Activated T-helper 1 cell treated with Interleukin-2 at 50 U/mL for 16 hours (primary cell): ENCODE results near the gene PTK6.

Experiments used
- DNase-seq: peaks from one replicate; pipeline ENCODE4 v3.0.0-alpha.2; 2020; ENCODE audit warnings: low read depth

PTK6 gene

DNA sequence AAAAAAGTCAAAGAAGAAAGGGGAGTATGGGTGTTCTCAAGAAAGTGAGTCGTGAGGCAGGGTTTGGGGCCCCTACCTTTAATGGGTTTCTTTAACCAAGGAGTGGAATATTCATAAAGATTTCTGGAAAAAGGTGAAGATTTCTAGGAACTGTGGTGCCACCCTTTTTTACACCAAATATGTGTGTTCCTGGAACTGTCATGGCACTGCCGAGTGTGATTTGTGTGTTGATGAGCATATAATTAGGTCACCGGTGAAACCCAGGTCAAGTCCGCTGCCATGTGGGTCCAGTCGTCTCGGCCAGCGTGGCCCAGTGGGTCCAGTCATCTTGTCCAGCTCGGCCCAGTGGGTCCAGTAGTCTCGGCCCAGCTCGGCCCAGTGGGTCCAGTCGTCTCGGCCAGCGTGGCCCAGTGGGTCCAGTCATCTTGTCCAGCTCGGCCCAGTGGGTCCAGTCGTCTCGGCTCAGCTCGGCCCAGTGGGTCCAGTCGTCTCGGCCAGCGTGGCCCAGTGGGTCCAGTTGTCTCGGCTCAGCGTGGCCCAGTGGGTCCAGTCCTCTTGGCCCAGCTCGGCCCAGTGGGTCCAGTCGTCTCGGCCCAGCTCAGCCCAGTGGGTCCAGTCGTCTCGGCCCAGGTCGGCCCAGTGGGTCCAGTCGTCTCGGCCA lies 30.0 kb downstream of the PTK6 start:
- DNase-seq, result no peak

DNA sequence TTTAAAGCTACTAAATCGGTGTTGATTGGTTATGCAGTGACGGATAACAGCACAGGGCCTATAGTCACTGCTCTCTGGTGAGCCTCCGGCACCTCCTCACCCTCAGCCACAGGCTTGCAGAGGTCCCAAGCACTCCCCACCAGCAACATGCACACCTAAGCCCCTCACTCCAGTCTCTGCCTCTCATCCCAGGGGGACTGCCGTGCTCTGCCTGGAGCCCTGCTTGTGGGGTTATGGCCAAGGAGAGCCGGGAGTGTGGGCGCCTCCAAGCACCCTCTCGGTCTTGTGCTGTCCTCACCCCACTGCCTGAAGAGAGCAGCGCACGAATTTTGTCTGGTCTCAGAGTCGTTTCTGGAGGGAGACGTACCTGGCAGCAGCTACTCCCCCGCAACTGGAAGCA lies 31.5 kb downstream of the PTK6 start:
- no peak for DNase-seq

DNA sequence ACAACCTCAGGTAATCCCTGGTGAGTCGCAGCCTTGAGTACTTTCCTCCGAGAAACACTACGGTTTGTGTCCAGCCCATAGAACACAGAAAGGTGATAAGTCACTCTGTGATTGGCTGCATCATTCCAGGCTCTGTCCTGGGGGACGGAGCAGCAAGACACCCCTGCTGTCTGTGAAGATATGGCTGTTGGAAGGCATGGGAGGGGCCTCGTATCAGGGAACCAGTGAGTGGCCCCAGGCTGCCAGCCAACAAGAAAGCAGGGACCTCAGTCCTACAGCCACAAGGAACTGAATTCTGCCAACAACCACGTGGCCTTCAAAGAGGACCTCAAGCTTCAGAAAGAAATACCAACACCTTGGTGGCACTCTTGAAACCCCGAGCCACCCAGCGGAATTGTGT lies 31.9 kb downstream of the PTK6 start:
- DNase-seq, result no peak

DNA sequence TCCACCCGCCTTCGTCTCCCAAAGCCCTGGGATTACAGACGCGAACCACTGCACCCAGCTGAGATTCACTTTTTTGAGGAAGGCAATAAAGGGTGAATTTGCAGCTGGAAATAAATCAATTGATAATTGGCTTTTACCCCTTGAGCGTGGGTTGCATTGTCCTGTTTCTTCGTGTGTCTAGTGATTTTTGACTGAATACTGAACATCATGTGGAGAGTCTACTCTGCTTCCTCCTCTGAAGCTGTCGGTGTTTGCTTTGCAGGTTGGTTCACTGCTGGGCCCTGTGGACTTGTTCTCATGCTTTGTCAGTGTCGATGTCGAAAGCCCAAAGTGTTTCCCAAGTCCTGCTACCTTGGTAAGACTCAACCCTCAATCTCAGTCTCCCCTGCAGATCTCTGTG lies 32.5 kb downstream of the PTK6 start:
- no peak for DNase-seq

DNA sequence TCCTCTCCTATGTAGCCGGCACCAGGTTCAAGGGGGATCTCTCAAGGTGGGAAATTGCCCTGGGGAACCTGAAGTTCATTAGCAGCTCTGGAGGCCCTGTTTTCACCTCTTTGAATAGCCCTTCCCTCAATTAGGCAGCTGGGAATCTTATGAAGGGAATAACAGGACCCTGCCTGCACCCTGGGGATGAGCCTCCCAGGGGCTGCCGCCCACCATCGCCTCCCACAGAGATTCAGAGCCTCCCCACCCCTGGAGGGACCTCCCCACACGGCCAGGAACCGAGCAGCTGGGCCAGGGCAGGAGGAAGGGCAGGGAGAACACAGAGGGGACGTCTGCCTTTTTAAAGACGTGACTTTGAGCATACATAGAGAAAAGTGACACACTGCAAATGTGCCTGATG lies 33.7 kb downstream of the PTK6 start:
- DNase-seq, result no peak

DNA sequence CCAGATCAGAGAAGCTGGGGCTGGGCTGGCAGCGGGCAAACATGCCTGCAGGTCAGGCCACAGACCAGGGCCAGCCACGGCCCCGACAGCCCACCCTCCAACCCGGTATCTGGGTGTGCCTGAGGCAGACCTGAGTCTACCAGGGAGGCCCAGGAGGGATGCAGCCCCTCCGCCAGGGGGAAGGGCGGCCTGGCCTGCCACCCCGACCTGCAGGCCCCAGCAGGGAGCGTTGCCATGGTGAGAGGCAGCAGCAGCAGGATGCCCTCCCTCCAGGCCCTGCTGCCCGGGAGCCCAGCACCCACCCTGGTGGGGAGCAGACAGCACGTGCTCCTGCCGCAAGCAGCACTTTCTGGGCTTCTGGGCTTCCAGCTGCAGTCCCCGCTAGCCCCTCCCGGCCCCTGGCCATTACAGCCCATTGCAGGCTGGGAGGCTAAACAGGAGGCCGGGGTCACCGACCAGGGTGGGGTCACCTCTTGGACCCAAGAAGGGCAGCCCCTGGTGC lies 34.5 kb downstream of the PTK6 start:
- DNase-seq, result no peak

DNA sequence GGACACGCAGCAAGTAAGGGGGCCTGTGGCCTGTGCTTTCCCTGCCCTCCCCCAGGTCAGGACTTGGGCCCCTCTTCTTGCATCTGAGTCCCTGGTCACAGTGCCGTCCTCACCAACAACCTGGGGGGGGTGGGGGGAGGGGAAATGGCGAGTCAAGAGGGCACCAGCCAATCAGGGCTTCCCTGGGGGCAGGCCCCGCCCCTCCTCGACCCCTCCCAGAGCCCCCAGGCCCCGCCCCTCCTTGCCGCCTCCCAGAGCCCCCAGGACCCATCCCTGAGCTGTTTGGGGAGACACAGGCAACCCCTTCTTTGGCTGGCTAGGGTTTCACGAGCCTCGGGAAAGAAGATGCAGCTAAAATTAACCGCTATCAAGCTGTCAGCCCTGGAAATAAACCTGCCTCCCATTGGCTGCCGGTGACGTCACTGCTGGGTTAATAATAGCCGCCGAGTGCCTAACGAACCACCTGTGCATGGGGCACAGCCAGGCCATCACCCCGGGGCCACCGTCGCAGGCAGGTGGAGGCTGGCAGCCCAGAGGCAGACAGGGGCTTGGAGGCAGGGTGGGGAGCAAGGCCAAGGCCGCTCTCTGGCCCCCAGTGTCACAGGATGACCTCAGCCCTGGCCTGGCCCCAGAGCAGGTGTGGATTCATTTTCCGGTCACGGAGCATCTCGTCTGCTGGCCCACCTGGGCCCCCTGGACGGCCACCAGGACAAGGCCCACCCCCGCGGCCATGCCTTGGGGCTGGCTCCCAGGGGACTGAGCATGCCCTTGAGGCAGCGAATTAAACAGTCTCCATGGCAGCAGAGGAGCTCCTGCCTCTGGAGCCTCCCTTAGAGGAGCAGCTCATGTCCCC lies 35.1 kb downstream of the PTK6 start:
- no peak for DNase-seq

DNA sequence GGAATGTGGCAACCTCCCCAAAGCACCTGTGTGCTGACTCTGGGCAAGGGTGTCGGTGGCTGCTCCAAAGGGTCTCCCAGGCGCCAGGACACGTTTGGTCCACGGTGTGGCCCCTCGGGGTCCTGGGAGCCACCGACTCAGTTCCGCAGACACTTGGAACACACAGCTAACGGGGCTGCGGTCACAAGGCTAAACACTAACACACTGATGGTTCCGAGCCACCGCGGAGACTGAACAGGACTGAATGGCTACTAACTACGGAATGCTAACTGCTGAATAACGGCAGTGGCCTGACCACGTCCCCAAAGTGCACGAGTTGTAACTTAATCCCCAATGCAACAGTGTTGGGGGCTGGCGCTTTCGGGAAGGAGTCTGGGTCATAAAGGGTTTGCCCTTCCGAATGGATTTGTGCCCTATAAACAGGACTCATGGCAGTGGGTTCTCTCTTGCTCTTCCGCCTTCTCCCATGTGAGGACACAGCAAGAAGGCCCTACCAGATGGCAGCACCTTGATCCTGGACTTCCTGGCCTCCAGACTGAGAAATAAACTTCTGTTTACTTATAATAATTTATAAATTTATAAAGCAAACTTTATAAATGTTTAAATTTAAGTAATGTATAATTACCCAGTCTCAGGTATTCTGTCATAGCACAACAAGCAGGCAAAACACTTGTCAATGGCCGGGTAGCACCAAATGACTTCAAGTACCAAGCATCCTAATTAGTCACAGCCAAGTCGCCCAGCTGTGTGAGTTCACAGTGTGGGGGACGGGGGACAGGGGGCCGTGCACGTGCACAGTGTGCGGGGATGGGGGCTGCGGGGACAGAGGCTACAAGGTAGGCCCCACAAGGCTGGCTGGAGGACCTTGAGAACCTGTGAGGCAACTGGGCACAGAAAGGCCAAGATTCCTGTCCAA lies 36.0 kb downstream of the PTK6 start:
- DNase-seq, result no peak

DNA sequence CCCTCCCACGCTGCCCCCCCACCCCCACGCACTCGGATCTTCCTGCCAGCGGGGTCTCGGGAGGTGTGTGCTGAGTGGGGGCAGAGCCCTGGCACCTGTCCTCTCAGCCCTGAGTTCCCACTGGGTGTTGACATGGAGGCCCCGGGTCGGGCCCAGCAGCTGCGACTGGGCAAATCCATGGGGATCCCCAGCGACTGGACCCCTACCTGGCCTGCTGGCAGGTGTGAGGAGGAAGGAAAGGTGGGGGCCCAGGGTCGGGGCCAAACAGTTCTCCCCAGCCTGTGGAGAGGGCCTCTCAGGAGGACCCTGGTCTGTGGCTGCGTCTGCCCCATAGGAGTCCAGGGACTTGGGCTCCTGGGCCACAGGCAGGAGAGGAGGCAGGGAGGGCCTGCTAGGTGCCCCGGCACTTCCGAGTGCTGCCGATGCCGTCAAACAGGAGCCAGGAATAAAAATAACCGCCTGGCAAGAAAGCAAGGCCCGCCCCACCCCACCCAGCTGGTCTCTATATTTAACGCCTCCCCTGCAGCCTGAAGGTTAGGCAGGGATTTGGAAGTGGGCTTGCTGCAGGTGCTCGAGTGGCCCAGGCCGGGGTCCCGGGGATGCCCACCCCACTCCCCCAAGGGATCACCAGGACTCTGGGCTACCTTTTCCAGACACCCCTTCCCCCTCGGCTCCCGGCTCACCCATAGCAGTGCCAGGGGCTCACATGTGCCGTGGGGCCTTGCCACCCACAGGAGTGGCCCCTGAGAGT lies 36.9 kb downstream of the PTK6 start:
- DNase-seq, result no peak

DNA sequence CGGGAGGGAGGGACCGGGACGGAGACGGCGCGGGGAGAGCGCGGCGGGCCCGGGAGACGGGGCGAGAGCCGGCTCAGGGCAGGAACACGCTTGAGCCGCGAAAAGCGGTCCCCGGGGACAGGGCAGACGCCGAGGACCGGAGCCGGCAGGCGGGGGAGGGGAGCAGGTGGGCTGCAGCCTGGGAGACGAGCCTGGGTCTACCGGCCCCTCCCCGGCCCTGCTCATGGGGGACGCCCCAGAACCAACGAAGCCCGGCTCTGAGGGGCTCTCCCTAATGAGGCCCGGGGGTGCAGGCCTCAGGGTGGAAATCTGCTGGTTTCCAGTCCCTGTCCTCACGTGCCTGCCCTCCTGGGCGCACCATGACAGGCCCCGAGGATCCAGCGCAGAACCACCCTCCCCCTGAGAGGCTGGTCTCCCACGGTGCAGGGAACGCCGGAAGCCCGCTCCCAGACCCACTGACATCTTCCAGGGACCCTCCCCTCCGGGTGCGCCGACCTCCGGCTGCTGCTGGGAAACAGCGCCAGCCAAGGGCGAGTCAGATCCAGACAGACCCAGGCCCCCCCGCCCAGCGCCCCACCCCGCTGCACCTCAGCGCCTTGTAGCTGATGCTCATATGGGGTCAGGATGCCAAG lies 37.7 kb downstream of the PTK6 start:
- no peak for DNase-seq

DNA sequence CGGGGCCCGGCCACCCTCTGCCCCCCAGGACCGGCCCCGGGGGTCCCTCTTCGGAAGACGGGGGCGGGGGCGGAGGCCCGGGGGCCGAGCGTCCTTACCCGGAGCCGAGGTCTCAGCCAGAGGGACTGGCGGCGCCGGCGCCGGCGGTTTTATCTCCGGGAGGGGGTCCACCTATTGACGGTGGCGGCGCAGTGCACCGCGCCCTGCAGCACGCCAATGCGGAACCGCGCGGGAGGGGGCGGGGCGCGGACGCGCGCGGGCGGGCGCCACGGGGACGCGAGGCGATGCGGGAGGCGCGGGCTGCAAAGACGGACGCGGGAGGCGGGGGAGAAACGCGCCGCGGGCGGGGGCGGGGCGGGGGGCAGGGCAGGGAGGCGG lies 38.2 kb downstream of the PTK6 start, which contains the start of gene EEF1A2:
Gene EEF1A2 (minus strand): TSS at position 124 of the 378 bp plus-strand sequence. CDS start 1,320 bp downstream, outside the sequence.
- DNase-seq, result peak; percentile 45

DNA sequence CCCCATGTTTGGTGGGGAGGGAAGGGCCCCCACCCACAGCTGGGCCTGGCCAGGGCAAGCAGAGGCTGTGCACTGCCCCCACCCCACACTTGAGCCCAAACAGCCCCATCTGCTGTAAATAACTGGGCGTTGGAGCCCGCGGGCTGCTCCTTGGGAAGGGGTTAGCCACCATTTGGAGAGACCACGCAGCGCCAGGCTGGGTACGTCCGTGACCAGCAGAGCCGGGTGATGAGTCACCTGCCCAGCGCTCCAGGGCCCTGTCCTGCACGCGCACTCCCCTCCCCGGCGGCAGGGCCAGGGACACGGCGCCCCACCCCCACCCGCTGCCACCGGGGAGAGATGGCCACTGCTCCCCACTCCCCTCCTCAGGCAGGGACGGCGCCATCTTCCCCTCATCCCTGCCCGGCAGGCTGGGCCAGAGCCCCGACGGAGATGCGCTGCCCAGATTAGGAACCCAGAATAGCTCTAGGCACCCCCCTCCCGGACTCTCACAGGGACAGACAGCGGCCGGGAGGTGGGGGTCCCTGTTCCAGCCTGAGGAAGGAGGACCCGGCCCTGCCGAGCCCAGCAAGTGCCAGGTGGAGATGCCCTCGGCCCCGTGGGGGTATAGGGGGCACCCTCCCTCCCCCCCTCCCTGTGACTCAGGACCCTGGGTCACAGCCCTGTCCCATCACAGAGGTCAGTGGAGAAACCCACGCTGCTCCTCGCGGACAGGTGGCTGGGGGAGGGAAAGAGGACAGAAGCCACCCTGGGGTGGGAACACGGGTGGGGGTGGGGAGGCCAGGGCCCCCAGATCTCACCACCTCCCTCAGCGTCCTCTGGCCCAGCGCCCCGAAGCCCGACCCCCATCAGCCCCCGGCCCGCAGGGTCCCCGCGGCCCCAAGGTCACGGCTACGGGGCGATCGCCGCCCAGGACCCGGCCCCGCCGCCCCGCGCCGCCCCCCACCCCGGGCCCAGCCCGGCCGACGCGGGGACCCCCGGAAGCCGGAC lies 38.9 kb downstream of the PTK6 start:
- no peak for DNase-seq

DNA sequence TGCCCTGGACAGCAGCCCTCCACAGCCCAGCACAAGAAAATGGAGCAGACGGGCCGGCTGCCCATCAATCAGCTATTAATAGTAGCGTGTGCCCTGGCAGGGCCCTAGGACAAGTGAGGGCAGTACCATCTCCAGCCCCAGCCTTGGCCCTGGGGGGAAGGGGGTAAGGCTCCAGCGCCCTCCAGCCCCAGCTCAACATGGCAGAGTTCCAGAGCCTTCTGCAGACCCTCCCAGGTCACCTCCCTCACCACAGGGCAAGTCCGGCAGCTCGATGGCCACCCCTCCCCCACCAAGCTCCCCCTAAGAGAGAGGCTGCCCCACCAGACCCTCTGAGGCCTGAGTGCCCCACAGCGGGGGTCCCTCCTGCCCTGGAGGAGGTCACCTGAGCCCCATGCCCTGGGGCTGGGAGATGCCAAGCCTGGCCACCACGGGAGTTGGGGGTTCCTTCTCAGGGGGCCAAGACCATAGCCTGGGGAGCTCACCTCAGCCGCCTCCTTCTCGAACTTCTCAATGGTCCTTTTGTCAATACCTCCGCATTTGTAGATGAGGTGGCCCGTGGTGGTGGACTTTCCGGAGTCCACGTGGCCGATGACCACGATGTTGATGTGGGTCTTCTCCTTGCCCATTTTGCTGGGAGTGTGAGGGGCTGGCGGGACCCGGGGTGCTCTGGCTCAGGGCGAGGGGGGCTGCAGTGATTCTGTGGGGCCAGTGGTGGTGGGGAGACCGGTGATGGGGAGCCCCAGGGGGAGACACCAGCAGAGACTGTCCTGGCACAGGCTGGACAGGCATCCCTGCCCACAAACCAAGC lies 39.8 kb downstream of the PTK6 start:
- DNase-seq, result no peak

DNA sequence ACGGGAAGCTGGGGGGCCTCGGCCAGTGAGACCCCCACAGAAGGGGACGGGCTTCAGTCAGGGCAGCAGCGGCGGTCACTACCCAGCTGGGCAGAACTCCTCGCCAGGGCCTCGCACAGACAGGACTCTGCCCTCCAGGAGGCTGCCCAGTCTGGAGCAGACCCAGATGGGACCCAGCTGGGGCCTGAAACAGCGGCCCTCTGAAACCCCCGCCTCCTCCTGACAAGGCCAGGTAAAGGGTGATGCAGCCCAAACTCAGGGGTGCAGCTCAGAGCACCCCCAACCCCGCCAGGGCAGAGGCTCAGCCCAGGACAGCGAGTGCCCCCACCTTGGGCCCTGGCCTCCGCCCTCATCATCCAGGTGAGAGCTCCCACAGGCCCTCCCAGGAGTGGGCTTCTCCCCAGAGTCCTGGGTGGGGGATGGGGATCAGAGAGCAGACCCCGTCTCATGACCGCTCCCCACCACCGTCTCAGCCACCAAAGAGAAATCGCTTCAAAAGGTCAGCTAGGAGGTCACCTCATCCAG lies 40.5 kb downstream of the PTK6 start:
- DNase-seq, result no peak

DNA sequence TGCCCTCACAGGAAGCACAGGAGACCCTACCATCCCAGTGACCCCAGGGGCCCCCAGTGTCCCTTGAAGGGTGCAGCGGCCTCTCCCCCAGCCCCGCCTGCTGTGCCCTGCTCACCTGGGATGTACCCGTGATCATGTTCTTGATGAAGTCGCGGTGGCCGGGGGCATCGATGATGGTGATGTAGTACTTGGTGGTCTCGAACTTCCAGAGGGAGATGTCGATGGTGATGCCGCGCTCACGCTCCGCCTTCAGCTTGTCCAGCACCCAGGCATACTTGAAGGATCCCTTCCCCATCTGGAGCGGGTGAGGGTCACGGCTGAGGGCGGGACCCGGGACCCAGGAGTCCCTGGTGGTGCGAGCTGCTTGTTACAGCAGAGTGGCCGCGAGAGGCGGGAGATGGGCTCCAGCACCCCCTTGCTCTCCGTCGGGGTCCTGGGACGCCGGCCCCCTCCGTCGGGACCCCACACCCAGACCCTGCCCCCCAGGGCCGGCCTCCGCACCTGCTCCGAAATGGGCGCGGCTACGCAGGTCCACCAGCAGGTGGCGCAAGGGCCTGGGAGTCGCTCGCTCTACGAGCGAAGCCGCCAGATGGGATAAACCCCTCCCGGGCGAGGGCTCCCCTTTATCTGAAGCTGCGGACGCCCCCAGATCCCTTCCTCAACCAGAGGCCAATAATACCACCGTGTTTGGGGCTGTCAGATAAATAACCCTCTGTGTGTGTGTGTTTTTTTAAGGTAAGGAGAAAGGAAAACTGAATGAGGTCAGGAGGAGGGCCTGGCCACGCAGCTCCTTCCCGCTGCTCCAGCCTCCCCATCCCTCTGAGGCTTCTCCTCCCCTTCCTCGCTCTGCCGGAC lies 41.2 kb downstream of the PTK6 start:
- DNase-seq, result peak; percentile 66

DNA sequence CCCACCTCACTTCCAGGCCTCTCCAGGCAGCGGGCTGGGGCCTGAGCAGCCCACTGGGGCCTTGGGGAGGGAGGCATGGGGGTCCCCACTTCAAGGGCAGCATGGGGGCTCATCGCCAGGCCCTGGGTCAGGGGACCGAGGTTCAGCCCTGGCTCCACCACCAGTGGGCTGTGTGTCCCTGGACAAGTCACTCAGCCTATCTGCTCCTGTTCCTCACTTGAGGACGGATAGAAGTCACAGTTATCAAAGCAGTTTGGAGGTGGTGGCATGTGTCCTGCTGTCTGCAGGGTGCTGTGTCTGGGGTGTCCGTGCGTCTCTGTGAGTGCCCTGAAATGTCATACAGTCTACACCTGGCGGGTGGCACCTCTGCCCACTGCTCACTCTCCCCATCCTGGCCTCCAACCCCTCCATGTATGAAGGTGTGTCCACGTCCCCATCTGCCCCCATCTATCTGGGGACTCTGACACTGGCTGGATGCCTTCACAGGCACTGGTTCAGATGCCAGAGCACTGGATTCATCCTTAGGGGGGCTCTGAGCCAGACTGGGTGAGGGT lies 41.9 kb downstream of the PTK6 start:
- no peak for DNase-seq

DNA sequence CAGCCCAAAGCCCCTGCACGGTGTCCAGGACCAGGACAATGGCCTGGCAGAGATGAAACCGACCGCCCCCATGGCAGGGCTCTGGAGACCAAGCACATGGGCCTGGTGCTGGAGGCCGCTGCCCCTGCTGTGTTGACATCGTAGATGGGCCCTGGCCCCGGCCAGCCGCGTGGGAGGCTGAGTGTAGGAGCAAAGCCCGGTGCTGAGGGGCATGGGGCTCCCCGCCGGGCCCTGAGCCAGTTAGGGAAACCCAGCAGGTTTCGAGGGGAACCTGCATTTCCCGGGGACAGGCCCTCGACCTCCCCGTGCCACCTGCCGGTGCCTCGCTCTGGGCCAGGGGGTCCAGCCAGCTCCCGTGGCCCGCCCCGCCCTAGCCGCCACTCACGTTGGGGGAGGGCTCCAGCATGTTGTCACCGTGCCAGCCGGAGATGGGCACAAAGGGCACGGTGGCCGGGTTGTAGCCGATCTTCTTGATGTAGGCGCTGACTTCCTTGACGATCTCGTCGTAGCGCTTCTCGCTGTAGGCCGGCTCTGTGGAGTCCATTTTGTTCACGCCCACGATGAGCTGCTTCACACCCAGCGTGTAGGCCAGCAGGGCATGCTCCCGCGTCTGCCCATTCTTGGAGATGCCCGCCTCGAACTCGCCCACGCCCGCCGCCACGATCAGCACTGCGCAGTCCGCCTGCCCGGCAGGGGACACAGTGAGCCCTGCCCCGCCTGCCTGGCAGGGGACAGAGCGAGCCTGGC lies 42.6 kb downstream of the PTK6 start:
- DNase-seq, result no peak
